ENCODE data around the gene GLYATL2.

GLYATL2 gene

DNA sequence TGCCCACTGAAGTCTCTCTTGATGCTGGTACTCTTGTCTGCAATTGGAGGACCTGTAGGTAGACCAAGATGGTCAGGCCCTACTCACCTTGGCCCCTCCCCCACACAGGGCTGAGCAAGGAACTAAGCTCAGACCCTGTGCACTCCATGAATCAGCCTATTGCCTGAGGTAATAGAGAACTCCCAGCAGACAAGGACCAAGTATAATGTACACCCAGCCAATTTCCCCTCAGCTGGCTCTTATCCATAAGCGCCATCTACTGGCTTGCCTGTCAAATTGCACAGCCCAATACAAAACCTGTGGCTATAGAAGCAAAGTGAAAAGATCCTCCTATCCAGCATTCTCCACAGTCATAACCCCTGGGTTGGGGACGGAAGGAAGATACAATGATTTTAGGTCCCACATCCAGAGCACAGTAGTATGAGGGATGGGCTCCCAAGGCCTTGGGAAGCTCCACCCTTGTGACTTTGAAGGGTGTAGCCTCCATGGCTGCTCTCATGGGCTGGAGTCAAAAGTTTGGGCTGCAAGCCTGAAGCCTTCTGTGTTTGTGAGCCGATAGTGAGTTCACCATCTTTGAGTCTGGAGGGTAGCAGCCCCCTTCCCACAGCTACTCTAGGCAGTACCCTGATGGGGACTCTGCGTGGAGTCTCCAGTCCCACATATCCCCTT, 56.0 kb downstream of the GLYATL2 start:
- no peak for DNase-seq

DNA sequence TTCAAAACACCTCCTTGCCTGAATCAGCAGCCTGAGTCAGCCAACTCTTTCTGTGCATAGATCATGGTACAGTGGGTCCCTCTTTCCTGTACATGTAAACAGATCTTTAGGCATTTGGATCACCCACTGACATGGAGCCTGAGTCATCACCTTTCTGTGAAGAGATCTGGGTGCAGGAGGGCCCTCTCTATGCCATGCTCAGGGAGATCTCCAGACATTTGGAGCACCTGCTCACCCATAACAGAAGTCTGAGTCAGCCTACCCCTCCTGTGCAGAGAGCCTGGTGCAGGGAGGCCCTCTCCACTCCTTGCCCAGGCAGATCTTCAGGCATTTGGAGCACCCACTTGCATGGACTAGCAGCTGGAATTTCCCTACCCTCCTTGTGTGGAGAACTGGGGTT, 56.6 kb downstream of the GLYATL2 start:
- no peak for DNase-seq

DNA sequence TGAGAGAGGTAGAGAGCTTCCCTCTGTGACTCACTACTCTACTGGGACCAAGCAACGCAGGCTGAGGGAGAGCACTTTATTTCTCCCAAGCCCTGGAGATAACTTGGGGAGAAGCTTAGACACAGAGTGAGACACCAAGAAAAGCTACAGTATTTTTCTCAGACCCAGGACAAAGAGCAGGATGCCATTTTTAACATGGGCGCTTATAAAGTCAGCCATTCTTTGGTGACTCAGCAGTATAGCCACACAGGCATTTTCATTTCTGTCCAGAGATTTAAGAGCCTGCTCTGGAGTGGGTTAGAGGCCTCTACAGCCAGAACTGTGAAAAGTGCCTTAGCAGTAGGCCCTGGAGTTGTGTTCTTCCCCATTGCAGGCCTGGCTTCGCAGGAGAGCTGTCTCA, 57.8 kb downstream of the GLYATL2 start:
- no peak for DNase-seq

DNA sequence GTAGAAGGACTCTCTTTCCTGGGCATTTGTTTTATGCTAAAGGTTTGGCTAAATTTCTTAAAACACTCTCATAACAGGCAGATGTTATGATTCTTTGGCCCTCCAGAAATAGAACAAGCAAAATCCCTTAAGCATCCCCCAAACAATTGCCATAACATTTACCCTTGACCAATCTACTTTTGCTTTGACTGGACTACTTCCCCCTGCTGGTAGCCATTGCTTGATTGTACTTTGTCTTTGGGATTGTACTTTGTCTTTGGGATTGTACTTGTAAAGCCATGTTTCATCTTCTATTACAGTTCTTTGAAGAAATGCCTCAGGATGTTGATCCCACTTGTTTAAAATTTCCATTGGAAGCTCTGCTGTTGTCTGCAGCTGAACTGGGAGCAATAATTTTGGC, 59.5 kb downstream of the GLYATL2 start:
- no peak for DNase-seq

Data from NCI-H187 treated with DMSO at 0.1 percent for 48 hours (cell line).